ENCODE measurements around the gene MRFAP1.
"Not testable (repeated sequence)": the region's sequence is repeated elsewhere in the genome, so short reads cannot be mapped to it uniquely, and the experiment has no call there.

DNA sequence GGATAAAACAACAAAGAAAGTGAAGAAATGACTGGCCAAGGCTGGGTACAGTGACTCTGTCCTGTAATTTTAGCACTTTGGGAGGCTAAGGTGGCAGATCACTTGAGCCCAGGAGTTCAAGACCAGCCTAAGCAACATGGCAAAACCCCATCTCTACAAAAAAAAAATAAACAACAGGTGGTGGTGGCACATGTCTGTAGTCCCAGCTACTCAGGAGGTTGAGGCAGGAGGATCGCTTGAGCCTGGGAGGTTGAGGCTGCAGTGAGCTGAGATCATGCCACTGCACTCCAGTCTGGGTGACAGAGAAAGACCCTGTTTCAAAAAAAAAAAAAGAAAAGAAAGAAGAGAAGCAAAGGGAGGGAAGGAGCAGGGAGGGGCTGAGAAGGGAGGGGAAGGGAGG is 12.0 kb upstream of the MRFAP1 start:
- TF ChIP-seq POLR2A (IDR thresholded peaks at IDR 0.05; ENCODE audit: low read length); GATA1 (IDR thresholded peaks at IDR 0.05; ENCODE audit: low read depth, low read length): not testable (repeated sequence)

All from erythroblast (primary cell).